Measurements from ENCODE around the gene IPCEF1.

DNA sequence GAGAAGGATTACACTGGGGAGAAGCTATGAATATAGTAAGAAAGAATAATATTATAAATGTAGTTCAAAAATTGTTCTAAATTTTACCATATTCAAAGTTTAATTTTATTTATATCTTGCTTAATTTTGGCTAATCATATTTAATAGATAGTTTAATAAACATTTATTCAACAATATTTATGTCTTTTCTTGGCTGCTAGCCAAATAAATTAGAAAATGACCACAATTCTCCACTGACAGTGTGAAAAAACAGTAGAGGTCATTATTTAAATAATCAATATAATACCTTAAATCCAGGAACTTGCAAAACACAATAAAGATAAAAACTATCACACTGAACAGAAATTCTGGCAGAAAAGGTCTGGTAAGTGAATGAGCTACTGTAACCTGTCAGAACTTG is 145.9 kb downstream of the IPCEF1 start:
- TF ChIP-seq, protein P1, sequence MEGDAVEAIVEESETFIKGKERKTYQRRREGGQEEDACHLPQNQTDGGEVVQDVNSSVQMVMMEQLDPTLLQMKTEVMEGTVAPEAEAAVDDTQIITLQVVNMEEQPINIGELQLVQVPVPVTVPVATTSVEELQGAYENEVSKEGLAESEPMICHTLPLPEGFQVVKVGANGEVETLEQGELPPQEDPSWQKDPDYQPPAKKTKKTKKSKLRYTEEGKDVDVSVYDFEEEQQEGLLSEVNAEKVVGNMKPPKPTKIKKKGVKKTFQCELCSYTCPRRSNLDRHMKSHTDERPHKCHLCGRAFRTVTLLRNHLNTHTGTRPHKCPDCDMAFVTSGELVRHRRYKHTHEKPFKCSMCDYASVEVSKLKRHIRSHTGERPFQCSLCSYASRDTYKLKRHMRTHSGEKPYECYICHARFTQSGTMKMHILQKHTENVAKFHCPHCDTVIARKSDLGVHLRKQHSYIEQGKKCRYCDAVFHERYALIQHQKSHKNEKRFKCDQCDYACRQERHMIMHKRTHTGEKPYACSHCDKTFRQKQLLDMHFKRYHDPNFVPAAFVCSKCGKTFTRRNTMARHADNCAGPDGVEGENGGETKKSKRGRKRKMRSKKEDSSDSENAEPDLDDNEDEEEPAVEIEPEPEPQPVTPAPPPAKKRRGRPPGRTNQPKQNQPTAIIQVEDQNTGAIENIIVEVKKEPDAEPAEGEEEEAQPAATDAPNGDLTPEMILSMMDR (conservative IDR thresholded peaks at IDR 0.05): no peak
- TF ChIP-seq EZH2 (IDR thresholded peaks at IDR 0.05; ENCODE audit: low read depth): no peak
